A549 (cell line): ENCODE measurements around the gene NDUFA11. TPM values are rescaled to one million over a fixed set of nuclear protein-coding genes. Genes with fewer than 3 reads are reported as not detected.
A peak's percentile ranks its signal among the peaks of the same experiment; 100 is the strongest.

Experiments
- ATAC-seq, 2 experiments: fragments of 200-7000 bp in 1 of 2; fragments of >200 bp in 1 of 2; cut with Nextera tagmentation in 1 of 2; cut with Tn5 transposase in 1 of 2; 3 replicates each; pipeline versions ENCODE4 v1.8.0 to v1.9.1; 2018 to 2020; ENCODE audit warnings: mild to moderate bottlenecking in 1 of 2, moderate library complexity in 1 of 2
- CTCF ChIA-PET: fragments of 300-600 bp; sonication (Branson Sonifier 250); formaldehyde crosslinking; extraction: SDS; loops from one replicate; lab custom pipeline; 2021; ENCODE audit warnings: antibody characterized with exemption, inconsistent platforms; lab: Yijun Ruan, JAX
- POLR2A ChIA-PET: fragments of 350-600 bp; formaldehyde crosslinking; extraction: SDS; loops from one replicate; lab custom pipeline; 2021; ENCODE audit warnings: antibody characterized with exemption, inconsistent platforms; lab: Yijun Ruan, JAX
- DNase-seq, 2 experiments: peaks; one replicate each; pipeline versions ENCODE4 v3.0.0 to v3.0.0-alpha.2; 2011 to 2016; ENCODE audit warnings: low read depth in 1 of 2, low spot score in 1 of 2
- FAIRE-seq: peaks from 2 replicates; lab custom pipeline; 2011; peaks lifted over from hg19 to GRCh38; lab: Jason Lieb, UNC
- H3K27ac ChIP-seq, 2 experiments: fragments of >200 bp; sonication (Bioruptor Twin); formaldehyde crosslinking; 3 replicates each; pipeline ENCODE4 v1.5.1; 2016 to 2017
- H3K4me1 ChIP-seq: fragments of >200 bp; sonication (Bioruptor Twin); formaldehyde crosslinking; 3 replicates; pipeline ENCODE4 v1.6.1; 2016
- H3K4me2 ChIP-seq: fragments of >200 bp; sonication (Bioruptor Twin); formaldehyde crosslinking; 3 replicates; pipeline ENCODE4 v1.6.1; 2016
- H3K4me3 ChIP-seq: fragments of >200 bp; sonication (Bioruptor Twin); formaldehyde crosslinking; 3 replicates; pipeline ENCODE4 v1.5.1; 2016
- H3K9me3 ChIP-seq: fragments of >200 bp; sonication (Bioruptor Twin); formaldehyde crosslinking; 3 replicates; pipeline ENCODE4 v1.6.1; 2016
- BCL3 ChIP-seq: fragments of >200 bp; sonication (Bioruptor Twin); formaldehyde crosslinking; IDR thresholded peaks from 3 replicates; pipeline ENCODE4 v1.6.1; 2016
- CBX2 ChIP-seq: fragments of 200-600 bp; sonication (generic); IDR thresholded peaks from 2 replicates; pipeline ENCODE4 v1.6.1; 2016; ENCODE audit warnings: low read depth, mild to moderate bottlenecking, borderline replicate concordance
- FOSL2 ChIP-seq, 2 experiments: fragments of 450-650 bp in 1 of 2; fragments of >200 bp in 1 of 2; sonication (Bioruptor Twin) in 1 of 2; formaldehyde crosslinking; IDR thresholded peaks; 2 replicates each; pipeline versions ENCODE4 v1.5.0 to v1.6.1; 2016 to 2020; ENCODE audit warnings: mild to moderate bottlenecking in 1 of 2, moderate library complexity in 1 of 2
- JUNB ChIP-seq: fragments of >200 bp; sonication (Bioruptor Twin); formaldehyde crosslinking; IDR thresholded peaks from 2 replicates; pipeline ENCODE4 v1.6.1; 2016
- MAZ ChIP-seq: fragments of 150-350 bp; IDR thresholded peaks from 2 replicates; pipeline ENCODE4 v1.6.1; 2014; ENCODE audit warnings: antibody characterized with exemption, low read depth, low read length, borderline replicate concordance
- NFE2L2 ChIP-seq: fragments of 150-350 bp; conservative IDR thresholded peaks from 2 replicates; pipeline ENCODE4 v1.6.1; 2014; ENCODE audit warnings: low read length
- POLR2AphosphoS2 ChIP-seq: conservative IDR thresholded peaks from 2 replicates; pipeline ENCODE4 v1.6.1; 2012; ENCODE audit warnings: low read length, improper control_type of control experiment, inconsistent platforms
- REST ChIP-seq: fragments of 200-600 bp; sonication (generic); IDR thresholded peaks from 2 replicates; pipeline ENCODE4 v1.6.1; 2016; ENCODE audit warnings: antibody characterized with exemption, mild to moderate bottlenecking, moderate library complexity
- SMC3 ChIP-seq: fragments of >200 bp; sonication (Bioruptor Twin); formaldehyde crosslinking; IDR thresholded peaks from 3 replicates; pipeline ENCODE4 v1.6.1; 2018; ENCODE audit warnings: inconsistent platforms
- SREBF2 ChIP-seq: fragments of 450-650 bp; IDR thresholded peaks from 2 replicates; pipeline ENCODE4 v1.6.1; 2014; ENCODE audit warnings: mild to moderate bottlenecking, moderate library complexity
- TP53 ChIP-seq: fragments of 250-450 bp; sonication (Bioruptor Pico); IDR thresholded peaks from 2 replicates; pipeline ENCODE4 v1.5.0; 2021; ENCODE audit warnings: mild to moderate bottlenecking, moderate library complexity
- ZFP36 ChIP-seq: fragments of 450-650 bp; IDR thresholded peaks from 2 replicates; pipeline ENCODE4 v1.6.1; 2014; ENCODE audit warnings: borderline replicate concordance; ENCODE audit not compliant: partially characterized antibody
- WGBS: methylation state at CpG from one replicate; pipeline ENCODE4 v1.1.6; 2017; ENCODE audit errors: missing lambda C conversion rate; 5-methylcytosine and 5-hydroxymethylcytosine counted together
- polyA plus RNA-seq, 4 experiments: library from polyadenylated mRNA; depleted of rRNA in 3 of 4; stranded (reverse); fragments of >200 nt; fragmentation: RNase III in 1 of 4; extraction: RNeasy Plus Mini Kit Qiagen cat#74134 plus additional on column Dnase treatment in 1 of 4; gene quantifications; 2 replicates in 3 of 4; 3 replicates in 1 of 4; pipeline ENCODE4 v1.2.3, GENCODE V29; 2011 to 2017
- TF ChIP-seq, protein P1 (sequence below): fragments of >200 bp; sonication (Bioruptor Twin); formaldehyde crosslinking; IDR thresholded peaks from 2 replicates; pipeline ENCODE4 v1.6.1; 2016
- TF ChIP-seq, protein P2 (sequence below): fragments of >200 bp; sonication (Bioruptor Twin); formaldehyde crosslinking; IDR thresholded peaks from 3 replicates; pipeline ENCODE4 v1.5.1; 2016

Gene NDUFA11
- polyA plus RNA-seq, 2 of the 4 experiments (the other 2 are of a cell fraction), result 75.0 to 173 TPM

GRCh38 chr19:5903056-5903623 lies 450 bp downstream of the NDUFA11 start:
- POLR2A ChIA-PET, result interaction anchor here (1.0 to 2.7 kb wide), 5 partner anchors 75 to 213 kb away, joined by 3 to 42 read pairs (median 5); partner anchors contain the start of gene RPL36
- no peak for TF ChIP-seq FOSL2 (IDR thresholded peaks at IDR 0.05)
- TF ChIP-seq FOSL2 (CRISPR knock-in tag; IDR thresholded peaks at IDR 0.05), result 0 out of 2 replicates have a peak, but pooled peaks have one; percentile 7
- no peak for TF ChIP-seq POLR2AphosphoS2
- TF ChIP-seq, protein P1, sequence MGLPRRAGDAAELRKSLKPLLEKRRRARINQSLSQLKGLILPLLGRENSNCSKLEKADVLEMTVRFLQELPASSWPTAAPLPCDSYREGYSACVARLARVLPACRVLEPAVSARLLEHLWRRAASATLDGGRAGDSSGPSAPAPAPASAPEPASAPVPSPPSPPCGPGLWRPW, result no peak
- no peak for TF ChIP-seq NFE2L2
- no peak for TF ChIP-seq REST
- no peak for TF ChIP-seq SREBF2
- TF ChIP-seq, protein P2, sequence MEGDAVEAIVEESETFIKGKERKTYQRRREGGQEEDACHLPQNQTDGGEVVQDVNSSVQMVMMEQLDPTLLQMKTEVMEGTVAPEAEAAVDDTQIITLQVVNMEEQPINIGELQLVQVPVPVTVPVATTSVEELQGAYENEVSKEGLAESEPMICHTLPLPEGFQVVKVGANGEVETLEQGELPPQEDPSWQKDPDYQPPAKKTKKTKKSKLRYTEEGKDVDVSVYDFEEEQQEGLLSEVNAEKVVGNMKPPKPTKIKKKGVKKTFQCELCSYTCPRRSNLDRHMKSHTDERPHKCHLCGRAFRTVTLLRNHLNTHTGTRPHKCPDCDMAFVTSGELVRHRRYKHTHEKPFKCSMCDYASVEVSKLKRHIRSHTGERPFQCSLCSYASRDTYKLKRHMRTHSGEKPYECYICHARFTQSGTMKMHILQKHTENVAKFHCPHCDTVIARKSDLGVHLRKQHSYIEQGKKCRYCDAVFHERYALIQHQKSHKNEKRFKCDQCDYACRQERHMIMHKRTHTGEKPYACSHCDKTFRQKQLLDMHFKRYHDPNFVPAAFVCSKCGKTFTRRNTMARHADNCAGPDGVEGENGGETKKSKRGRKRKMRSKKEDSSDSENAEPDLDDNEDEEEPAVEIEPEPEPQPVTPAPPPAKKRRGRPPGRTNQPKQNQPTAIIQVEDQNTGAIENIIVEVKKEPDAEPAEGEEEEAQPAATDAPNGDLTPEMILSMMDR, result no peak
- no peak for TF ChIP-seq SMC3
- Histone ChIP-seq H3K4me2 (peak overlapping the region; percentile 73), H3K9me3 (no peaks in the 10 kb centered on the region), H3K27ac (peak overlapping the region; percentile 95 to 98), H3K4me1 (peaks cover 5% of the 10 kb centered on the region; the same call in 1 of the 3 replicates), H3K4me3 (peak overlapping the region; percentile 99)
- DNase-seq (no peak), ATAC-seq (peak in 1 of 2 experiments; percentile 1; a peak in 2 of 6 replicates), FAIRE-seq (no peak)
- CTCF ChIA-PET, result interaction anchor here (0.9 to 4.4 kb wide), 5 partner anchors 11 to 119 kb away, joined by 3 to 37 read pairs (median 4); no protein-coding TSS in a partner anchor
- WGBS, result 3% methylated on average over 9 of the region's 27 CpGs

GRCh38 chr19:5900976-5901375 lies 2.6 kb downstream of the NDUFA11 start:
- no peak for ATAC-seq
- TF ChIP-seq MAZ (no peak), TP53 (CRISPR knock-in tag) (no peak), BCL3 (no peak), CBX2 (no peak), SREBF2 (no peak), ZFP36 (no peak), JUNB (no peak)
- 94% methylated on average over 8 of the region's 8 CpGs for WGBS
- no peak for DNase-seq
- ChIA-PET CTCF (interaction anchor here (3.4 kb wide), 1 partner anchor 9 kb away, joined by 19 read pairs; no protein-coding TSS in a partner anchor), POLR2A (no interaction called here)
- Histone ChIP-seq H3K4me2 (no peak overlapping the region), H3K4me3 (no peak overlapping the region), H3K27ac (no peak overlapping the region), H3K4me1 (peaks cover 5% of the 10 kb centered on the region; the same call in 1 of the 3 replicates), H3K9me3 (no peaks in the 10 kb centered on the region)
- no peak for FAIRE-seq
